ENCODE data around the gene TRPM3.

Gene TRPM3

GRCh38 chr9:70940605-70941004 lies 180.8 kb downstream of the TRPM3 start:
- no peak for DNase-seq

DNA sequence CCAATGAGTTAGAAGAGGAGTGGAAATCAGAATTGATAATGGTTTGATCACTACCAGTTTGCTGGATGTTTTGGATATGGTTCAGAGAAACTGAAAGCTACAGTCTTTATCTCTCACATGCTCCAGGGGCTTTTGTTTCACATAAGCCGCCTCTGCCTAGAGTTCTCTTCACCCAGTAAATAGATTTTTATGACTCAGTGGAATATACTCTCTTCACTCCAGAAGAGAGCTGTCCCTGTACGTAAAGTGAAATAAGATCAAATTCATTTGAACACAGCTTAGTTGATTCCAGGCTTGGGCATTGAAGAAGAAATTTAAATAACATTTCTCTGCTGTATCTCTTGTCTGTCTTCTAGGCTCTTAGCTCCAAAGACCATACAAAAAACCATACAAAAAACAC lies 184.9 kb downstream of the TRPM3 start:
- no peak for DNase-seq

- DNase-seq: no peak
These were observed 185.6 kb downstream of the TRPM3 start for GRCh38 chr9:70935856-70936255.

DNA sequence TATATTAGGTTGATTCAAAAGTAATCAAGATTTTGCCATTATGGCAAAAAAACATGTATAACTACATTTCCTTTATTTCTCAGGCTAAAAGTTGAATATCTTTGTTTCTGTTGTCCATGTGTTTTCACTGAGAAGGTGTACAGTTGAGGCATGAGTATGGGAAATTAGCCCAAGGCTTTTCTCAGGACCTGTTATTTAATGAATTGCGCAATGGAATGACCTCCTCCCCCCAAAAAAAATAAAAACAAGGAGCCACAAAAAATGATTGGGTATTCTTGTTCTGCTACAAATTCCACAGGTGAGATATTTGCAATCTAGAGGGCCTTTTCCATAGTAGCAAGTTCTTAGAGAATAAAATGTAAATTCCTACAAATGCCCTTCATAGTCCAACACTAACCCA lies 186.8 kb downstream of the TRPM3 start:
- no peak for DNase-seq

DNA sequence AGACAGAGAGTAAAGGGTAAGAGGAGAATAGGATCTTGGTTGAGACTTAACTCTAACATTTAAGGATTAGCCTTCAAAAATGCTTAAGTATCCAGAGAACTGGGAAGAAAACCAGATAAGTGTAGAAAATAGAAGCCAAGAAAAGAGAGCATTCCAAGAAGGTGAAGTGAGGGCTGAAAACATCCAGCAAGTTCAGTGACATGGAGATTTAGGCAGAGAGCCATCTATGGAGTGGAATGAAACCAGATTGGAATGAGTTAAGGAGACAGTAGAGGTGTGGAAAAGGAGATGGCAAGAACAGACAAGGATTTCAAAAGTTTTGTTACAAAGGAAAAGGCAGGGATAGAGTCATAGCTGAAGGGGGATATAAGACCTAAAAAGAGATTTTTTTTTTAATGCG lies 188.1 kb downstream of the TRPM3 start:
- DNase-seq: no peak

- DNase-seq: no peak
These were observed 189.3 kb downstream of the TRPM3 start for GRCh38 chr9:70932097-70932496.

- DNase-seq: no peak
These were observed 193.9 kb downstream of the TRPM3 start for GRCh38 chr9:70927530-70927929.

- DNase-seq: peak; percentile 13
These were observed 196.4 kb downstream of the TRPM3 start for GRCh38 chr9:70924895-70925547.

DNA sequence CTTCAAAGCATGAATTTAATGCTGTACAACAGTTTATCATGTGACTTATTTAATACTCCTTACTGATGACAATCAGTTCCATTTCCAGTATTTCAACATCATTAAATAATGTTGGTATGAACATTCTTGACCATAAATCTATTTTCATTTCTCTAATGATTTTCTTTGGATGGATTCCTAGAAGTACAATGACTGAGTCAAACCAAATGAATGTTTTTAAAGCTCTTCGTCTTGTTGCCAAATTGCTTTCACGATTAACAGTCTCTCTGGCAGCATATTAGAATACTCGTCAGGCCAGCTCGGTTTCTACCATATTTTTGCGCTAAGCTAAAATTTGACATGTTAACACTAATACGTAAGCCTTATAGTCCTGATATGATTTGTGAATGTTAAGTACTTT lies 197.0 kb downstream of the TRPM3 start:
- DNase-seq: no peak

GRCh38 chr9:70923961-70924360 lies 197.5 kb downstream of the TRPM3 start:
- DNase-seq: no peak

GRCh38 chr9:70921136-70921535 lies 200.3 kb downstream of the TRPM3 start:
- DNase-seq: no peak

- DNase-seq: no peak
These were observed 204.1 kb downstream of the TRPM3 start for GRCh38 chr9:70917277-70917676.

DNA sequence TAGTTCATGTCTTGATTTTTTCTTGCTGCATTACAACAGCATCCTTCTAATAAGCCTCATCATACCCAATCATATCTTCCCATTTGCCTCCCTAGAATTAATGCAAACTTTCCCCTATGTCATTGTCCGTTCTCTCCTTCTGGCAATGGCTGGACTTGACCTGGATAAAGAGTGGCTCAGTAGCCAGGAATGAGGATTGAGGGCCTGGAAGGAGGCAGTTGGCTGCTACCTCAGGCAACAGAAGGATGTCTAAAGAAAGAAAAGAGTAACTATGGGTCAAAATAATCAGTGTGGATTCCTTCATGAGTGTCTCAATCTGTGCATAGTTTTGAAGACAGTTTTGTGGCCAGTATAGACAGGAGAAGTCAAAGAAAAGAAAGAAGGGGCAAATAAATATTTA lies 209.6 kb downstream of the TRPM3 start:
- no peak for DNase-seq

GRCh38 chr9:70910598-70910997 lies 210.8 kb downstream of the TRPM3 start:
- no peak for DNase-seq

- no peak for DNase-seq
These were observed 218.7 kb downstream of the TRPM3 start for GRCh38 chr9:70902692-70903131.

DNA sequence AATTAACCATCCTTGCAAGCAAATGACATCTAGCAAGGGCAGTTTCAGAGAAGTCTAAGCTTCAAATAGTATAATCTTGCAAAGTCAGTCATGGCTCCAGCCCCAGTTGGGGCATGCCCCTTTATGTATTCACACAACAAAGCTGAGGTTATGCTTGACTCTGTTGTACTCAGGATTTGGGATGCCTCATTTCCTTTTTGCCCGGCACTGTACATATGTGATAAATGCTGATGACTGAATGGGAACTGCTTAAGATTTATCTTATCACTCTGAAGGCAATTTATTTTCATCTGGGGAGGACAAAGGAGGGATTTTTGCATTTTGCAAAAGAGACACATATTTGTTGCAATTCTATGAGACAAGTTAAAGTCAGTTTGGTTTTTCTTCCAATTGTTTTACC lies 219.2 kb downstream of the TRPM3 start:
- no peak for DNase-seq

DNA sequence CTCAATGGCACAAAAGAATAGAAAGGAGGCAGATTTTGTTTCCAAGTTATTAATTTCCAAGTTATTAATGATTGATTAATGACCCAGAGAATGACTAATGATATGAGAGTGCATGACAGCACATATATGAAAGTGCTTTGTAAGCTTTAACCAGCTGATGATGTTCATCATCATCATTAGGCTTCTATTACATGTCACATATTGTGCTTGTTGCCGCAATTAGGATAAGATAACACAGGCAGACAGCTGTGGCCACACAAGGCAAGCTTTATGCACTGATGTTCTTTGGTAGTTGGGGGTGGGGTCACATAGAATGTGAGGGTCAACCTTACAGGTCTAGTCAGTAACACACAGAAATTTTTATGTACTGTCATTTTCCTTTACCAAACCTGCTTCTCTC lies 219.7 kb downstream of the TRPM3 start:
- DNase-seq: no peak

DNA sequence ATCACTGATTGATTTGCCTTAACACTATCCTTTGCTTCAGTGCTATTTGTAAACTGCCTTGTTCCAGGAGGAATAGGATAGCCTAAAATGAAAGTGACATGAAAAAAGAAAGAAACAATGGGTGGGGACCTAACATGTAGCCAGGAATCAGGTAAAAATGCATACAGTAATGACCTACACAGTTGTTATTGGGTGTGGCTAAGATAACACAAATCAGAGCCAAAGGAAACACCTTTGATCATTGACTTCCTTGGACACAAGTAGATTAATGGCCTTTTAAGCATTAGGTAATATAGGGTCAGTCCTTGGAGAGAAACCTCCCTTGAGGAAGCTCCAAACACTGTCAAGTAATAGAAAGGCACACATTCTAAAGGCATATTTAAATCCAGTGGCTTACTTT lies 220.4 kb downstream of the TRPM3 start:
- peak; percentile 2 for DNase-seq

DNA sequence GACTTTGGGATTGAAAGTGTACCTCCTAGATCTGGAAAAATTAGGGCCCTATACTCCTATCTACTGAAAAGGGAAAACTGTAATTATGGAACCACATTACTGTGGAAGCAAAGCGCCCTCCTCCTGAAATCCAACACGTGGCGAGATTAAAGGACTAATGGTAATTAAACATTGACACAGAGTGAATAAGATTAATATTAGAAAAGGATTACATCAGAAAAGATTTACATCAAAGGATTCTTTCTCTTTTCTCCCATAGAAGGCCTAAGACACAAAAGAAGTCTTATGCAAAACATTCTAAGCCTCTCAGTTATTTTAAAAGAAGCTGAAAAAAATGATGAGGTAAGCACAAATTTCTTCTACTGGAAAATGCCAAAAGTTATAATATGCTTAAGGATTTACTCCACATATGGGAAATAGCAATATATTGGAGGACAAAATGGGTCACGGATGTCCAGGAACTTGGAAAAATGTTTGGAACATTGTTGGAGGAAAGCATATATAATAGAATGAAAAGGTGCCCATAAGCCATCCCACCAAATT lies 227.8 kb downstream of the TRPM3 start:
- no peak for DNase-seq

- no peak for DNase-seq
These were observed 232.9 kb downstream of the TRPM3 start for GRCh38 chr9:70888471-70888870.

DNA sequence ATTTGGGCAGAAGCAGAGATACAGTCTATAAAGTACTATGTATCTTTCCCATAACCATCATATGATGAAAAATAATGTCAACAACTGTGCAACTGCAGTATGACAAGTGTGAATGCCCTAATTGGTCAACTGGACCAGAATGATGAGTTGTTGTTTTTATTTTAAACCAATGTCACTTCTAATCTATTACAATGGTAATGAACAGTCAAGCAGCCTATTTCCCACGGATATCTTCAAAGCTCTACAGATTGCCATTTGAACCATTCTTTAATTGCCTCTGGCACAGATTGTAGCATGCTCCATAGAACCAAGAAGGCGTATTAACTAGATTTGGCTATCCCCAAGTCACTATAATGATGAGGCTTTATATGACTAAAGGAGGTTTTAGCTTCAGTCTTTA lies 233.6 kb downstream of the TRPM3 start:
- DNase-seq: no peak

DNA sequence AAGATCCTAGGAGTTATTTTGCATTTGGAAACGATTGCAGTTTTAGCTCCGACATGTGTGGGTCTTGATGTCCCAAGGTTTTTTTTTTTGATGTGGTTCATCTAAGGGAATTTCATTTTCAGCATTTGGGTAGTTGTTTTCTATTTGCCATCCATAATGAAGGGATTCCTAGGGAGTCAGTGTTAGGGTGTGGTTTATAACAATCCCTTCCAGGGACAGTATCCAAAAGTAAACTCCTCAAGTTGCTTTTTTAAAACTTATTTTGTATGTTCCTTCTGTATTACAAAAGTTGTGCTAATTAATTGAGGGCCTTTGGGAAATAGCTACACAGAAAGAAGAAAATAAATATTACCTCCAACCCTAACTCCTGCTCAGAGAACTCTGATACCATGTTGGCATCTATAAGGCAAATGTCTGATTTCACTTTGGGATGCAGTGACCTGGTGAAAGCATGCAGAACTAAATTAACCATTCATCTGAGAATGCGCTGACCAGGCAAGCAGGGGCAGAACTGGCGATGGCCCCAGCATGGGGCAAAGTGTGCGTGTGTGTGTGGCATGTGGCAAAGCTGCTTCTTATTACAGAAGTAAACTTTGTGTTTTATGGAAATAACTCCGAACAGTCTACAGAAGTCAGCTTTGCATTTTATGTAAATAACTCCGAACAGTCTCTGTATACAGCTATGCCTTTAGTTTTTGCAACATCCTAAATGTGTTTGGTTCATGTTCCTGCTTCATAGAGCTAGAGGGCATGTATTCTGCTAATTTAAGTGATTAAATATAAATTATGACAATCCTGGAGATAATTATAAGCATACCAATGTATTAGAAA lies 237.2 kb downstream of the TRPM3 start:
- no peak for DNase-seq

- no peak for DNase-seq
These were observed 238.4 kb downstream of the TRPM3 start for GRCh38 chr9:70883056-70883455.

DNA sequence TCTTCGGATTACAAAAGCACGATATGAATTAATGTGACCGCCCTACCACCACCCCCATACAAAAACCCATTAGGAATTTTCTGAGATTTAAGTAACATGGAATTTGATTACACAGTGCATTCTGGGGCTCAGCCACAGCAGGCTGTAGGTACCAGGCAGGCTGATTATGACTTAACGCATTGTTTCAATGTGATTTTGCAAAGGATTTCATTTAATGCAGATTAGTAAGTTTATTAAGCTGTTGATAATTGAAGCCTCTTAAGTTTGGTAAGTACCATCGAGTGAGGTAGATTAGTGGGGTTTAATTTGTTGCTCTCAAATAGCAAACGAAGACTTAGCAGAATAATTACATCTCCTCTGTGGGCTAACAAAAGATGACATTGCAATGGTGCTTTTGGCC lies 240.1 kb downstream of the TRPM3 start:
- DNase-seq: no peak
